ENCODE results near the gene LELP1.
"Not testable (repeated sequence)": the region's sequence is repeated elsewhere in the genome, so short reads cannot be mapped to it uniquely, and the experiment has no call there.

LELP1 gene

DNA sequence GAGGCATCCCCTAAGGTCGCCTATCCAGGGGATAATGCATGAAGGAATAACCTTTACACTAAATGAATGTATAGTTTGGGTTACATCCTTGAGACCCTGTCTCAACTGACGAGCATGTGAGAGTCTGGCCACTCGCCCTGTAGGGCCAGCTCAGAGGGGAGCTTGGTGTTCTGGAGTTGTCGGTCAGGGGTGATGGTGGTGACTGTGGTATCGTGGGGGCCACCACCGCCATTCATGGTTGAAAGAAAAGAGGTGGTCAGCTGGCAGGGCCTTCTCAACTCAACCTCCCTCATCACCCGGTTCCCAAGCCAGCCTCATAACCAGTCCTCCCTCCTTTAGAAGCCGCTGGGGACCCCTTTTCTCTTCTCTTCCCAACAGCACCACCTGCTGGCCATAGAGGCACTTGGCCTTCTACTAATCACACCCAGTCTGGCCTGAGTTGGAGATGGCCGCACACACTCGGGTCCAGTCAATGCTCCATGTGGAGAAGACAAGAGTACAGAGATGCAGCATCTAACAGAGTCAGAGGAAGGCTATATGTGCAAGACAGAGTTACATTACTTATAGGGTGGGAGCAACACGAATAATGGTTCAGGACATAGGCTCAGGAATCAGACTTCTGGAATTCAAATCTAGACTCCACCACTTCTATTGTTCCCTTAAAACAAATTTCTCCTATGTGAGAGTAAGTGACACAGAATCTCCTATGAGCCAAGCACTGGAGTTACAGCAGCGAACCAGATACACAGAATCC, 26.0 kb downstream of the LELP1 start:
- not testable (repeated sequence) for DNase-seq

GRCh38 chr1:153231363-153231762, 28.1 kb downstream of the LELP1 start:
- no peak for DNase-seq

GRCh38 chr1:153231785-153232184, 28.6 kb downstream of the LELP1 start:
- DNase-seq: no peak

DNA sequence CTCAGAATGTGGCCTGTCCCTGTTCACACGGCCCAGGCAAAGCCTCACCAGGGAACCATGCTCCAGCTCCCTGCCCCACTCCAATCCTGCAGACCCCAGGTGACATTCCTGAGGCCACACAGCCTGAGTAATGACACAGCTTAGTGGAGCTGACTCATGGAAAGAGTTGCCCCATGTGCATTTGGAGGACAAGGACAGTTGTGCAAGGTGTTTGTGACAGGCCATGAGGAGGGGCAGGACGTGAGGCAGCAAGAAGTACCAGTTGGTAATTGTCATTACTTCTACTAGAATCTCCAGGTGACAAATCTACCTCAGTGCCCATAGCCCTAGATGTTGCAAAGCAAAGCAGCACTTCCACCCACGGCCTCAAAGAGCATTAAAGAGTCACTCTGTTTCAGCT, 29.3 kb downstream of the LELP1 start:
- no peak for DNase-seq

- no peak for DNase-seq
These were observed 30.2 kb downstream of the LELP1 start for GRCh38 chr1:153233448-153233847.

DNA sequence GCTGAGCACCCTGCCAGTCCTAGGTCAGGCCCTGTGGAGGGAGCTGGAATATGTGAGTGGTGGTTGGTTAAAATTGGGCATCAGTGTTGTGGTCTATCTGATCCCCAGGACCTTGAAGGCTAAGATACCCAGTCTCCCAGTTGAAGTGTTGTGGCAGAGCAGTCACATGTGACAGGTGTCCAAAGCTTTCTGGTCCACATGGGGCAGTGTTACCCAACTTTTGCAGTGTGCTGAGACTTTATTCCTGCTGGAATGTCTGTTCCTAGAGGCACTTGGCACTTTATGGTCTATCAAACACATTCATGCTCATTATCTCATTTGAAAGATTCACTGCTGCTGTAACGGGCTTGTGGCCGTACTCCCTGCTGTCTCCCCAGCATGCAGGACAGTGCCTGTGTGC, 35.3 kb downstream of the LELP1 start:
- no peak for DNase-seq

DNA sequence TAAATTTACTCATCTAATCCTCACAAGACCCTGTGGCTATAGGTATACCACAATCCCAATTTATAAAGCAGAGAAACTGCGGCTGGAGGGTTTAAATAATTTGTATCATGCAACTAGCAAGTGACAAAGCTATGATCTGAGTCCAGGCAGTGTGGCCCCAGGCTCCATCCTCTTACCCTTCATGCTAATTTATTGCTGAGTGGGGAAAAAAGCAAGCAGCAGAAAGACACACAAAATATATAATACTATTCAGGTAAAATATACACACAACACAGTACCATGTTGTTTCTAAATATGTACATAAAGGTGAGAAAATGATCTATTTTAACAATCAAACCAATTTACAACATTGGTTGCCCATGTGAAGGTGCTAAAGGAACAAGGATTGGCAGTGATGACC, 38.9 kb downstream of the LELP1 start:
- no peak for DNase-seq

GRCh38 chr1:153245466-153245865, 42.2 kb downstream of the LELP1 start:
- no peak for DNase-seq

DNA sequence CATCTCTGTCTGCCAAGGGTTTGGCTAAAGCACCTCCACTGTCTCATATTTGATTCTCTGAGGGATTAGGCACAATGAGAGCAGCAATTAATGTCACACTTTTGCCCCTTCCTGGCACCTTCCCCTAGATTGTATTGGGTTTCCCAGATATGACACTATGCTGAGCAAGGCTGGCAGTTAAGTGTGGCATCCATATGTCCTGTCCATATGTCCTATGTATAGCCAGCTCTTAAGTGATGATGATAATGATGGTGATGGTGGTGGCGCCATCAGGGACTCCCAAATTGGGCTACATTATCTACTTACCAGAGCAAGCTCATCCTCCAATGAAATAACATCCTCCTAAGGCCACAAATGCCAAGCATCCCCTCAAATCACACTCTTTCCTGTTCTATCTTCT, 42.8 kb downstream of the LELP1 start:
- DNase-seq: no peak

DNA sequence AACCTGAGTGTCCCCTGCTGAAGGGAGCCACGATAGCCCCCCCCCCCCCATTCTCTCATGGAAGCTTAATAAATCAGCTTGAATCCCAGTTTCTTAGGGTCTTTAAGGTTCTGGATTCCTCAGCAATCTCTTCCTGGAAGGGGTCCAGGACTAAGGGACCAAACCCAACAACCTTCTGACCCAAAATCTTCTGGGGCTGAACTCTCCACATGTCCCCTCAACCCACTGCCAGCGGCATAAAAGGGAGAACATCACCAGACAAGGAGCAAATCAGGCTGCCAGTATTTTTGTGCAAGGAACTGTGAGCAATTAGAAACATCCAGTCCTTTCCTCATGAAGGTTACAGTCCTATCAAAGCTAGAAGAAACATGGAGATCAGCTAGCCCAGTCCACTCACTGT, 43.6 kb downstream of the LELP1 start:
- DNase-seq: no peak

DNA sequence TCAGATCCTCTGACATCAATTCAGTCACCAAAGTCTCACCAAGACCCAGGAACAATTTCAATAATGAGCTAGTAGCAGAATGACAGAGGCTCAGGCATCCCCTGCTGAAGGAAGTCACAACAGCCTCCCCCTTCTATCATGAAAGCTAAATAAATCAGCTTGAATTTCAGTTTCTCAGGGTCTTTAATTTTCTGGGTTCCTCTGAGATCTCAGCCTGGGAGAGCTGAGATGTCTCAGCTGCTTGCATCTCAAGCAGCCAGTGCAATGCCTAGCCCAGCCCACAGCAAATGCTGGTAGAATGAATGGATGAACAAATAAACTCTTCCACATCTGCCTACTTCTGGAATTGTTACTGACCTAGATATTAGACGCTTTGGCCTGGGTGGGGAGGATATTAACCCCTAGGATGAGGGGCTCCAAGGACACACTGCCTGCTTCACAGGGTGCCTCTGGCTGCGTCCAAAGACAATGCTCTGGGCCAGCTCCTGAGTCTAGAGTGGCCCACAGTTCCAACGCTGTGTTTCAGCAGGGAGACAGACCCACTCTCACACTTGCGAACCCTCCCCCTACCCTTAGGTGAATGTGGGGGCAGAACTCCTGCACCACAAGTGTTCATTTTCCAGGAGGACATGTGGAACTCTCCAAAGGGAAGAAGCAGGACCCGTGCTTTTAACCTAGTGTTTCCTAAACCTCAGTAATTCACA, 45.1 kb downstream of the LELP1 start:
- DNase-seq: no peak

DNA sequence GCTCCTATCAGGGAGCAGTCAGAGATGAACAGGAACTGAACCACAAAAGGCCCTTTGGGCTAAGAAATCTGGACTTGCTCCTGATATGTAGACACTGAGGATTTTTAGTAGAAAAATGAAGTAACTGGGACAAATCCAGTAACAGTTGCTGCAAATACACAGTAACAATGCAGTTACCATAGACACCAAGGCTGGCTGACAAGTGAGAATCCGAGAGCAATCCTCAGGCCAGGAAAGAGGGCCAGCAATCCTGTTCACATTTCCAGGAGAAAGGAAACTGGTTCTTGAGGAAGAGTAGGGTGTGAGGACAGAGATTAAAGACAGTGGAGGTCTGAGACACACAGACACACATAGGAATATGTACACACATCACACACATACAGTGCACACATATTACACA, 46.9 kb downstream of the LELP1 start:
- no peak for DNase-seq

DNA sequence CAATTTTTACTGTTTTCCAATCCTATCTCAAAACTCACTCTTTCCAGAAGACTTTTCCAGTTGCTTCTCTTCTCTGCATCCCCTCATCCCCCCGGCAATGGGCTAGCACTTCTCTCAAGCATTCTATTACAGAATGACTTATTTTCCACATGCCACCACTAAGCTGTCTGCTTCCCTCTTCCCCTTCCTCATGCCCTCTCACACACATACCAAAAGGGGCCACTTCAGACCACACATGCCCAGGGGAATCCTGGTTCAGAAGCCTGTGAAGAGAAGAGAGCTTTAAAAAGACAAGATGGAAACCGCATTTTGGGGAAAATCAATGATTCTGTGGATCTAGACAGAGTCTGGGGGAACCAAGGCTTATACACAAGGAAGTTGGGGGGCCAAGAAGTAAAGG, 47.9 kb downstream of the LELP1 start:
- no peak for DNase-seq

DNA sequence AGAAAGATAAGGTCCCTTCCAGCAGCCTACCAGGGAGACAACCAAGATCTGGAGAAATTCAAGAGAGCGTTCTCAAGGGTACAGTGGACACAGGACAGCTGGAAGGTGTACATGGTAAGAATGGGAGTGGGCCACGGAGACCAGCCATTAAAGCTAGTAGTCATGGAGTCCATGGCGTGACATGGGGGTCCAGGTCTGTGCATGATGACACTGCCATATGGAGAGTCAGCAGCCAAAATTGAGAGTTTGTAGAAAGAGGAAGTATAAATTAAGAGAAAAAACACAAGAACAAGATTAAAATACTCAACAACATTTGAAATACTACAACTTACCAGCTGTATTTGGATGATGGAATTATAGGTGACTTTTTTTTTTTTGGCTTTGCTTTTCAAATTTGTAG, 48.3 kb downstream of the LELP1 start:
- DNase-seq: no peak

DNA sequence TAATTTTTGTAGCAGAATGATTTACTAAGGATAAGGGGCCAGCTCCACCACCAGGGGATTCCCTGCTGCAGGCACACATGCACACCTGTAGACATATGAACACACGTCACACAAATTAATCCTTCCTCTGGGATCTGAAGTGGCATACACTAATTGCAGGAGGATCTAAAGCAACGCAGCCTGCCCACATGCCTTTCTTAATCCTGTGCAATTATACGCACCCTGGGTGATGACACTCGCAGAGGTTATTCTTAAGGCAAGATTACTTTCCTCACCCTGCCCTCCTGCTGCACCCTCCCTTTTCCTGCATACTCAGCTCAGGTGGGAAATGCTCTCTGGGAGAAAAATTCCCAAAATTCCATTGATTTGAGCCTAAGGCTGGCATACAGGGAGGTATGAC, 48.8 kb downstream of the LELP1 start:
- DNase-seq: no peak

DNA sequence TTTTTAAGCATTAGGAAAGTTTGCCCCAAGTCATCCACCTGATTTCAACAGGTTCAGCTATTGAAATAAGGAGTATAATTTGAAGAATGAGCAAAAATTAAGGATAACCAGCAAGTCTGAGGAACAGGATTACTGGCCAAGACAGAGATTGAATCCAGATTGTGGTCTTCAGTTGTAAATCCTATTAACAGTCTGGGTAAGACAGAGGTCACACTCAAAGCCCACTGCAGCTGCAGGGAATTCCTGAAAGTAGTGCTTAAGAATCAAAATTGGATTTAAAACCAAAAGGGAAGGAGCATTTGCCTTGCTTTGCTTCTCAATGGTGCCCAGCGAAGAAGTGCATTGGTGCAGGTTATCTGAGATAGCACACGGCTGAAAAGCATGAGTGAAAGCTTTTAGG, 49.8 kb downstream of the LELP1 start:
- DNase-seq: no peak

DNA sequence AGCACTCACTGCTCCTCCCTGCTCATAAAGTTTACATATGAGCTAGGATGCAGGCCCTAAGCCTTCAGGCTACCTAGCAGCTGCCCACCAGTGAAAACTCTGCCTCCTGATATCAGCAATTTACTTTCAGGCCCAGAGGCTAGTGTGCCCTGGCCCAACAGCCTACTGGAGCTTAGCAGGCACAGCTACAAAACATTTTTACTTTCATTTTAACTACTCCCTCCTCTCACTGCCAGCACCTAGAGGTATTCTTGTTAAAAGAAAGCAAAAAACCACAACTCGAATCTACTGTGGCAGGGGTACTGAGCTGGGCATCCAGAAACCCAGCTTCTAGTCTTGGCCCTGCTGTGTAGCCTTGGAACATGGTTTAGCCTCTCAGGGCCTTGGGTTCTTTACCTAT, 50.5 kb downstream of the LELP1 start:
- DNase-seq: no peak

Measured in hippocampal formation (tissue), 2 donors.